ENCODE data around the gene FSTL4. TPM values are rescaled to one million over a fixed set of nuclear protein-coding genes. Genes with fewer than 3 reads are reported as not detected.

FSTL4 gene
- polyA plus RNA-seq, 3 donors, result not detected

DNA sequence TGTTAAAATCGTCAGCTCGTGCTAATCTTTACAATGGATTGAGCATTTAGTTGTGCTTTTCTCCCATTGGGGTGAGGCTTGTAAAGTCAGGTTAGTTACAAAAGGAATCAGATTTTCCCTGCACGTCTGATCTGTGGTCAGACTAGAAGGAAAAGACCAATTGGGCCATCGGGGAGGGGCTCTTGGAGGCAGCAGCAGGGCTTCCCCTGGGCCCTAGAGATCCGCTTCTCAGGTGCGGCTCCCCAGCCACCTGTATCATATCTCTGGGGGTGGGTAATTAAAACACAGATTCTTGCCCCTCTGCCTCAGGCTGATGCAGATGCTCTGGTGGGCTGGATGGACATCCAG is 360.2 kb downstream of the FSTL4 start:
- TF ChIP-seq, protein P1, sequence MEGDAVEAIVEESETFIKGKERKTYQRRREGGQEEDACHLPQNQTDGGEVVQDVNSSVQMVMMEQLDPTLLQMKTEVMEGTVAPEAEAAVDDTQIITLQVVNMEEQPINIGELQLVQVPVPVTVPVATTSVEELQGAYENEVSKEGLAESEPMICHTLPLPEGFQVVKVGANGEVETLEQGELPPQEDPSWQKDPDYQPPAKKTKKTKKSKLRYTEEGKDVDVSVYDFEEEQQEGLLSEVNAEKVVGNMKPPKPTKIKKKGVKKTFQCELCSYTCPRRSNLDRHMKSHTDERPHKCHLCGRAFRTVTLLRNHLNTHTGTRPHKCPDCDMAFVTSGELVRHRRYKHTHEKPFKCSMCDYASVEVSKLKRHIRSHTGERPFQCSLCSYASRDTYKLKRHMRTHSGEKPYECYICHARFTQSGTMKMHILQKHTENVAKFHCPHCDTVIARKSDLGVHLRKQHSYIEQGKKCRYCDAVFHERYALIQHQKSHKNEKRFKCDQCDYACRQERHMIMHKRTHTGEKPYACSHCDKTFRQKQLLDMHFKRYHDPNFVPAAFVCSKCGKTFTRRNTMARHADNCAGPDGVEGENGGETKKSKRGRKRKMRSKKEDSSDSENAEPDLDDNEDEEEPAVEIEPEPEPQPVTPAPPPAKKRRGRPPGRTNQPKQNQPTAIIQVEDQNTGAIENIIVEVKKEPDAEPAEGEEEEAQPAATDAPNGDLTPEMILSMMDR (IDR thresholded peaks at IDR 0.05), result no peak
- H3K4me3 ChIP-seq (replicated peaks in 1 of 3; ENCODE audit: low read depth in 2 of 3, low read length in 3 of 3), result no peak overlapping the region
- Mint-ChIP-seq H3K4me3 (no peak overlapping the region), H3K36me3 (no peaks in the 10 kb centered on the region), H3K27ac (no peak overlapping the region), H3K9me3 (no peaks in the 10 kb centered on the region), H3K27me3 (ENCODE audit: low read depth in 3 of 3) (peaks cover 0 to 11% (median 4%) of the 10 kb centered on the region in 3 donors), H3K4me1 (no peaks in the 10 kb centered on the region)
- no peaks in the 10 kb centered on the region for H3K36me3 ChIP-seq (replicated peaks in 1 of 2; ENCODE audit: control insufficient read depth in 1 of 2, insufficient read depth in 2 of 2, low read length in 2 of 2)
- H3K27me3 ChIP-seq (ENCODE audit: control insufficient read depth in 2 of 2, insufficient read depth in 2 of 2, low read length in 2 of 2), result no peaks in the 10 kb centered on the region
- H3K27ac ChIP-seq (ENCODE audit: low read depth in 1 of 2, low read length in 2 of 2), result no peak overlapping the region
- H4K20me1 ChIP-seq (ENCODE audit: insufficient read depth, low read length), result no peaks in the 10 kb centered on the region
- H3K9ac ChIP-seq (ENCODE audit: insufficient read depth, low read length, poor library complexity, severe bottlenecking), result no peak overlapping the region
- no peaks in the 10 kb centered on the region for H3K9me3 ChIP-seq (replicated peaks in 1 of 2; ENCODE audit: control insufficient read depth in 1 of 2, insufficient read depth in 1 of 2, low read length in 2 of 2)
- no peaks in the 10 kb centered on the region for H3K4me1 ChIP-seq (ENCODE audit: control insufficient read depth in 1 of 2, insufficient read depth in 2 of 2, low read length in 2 of 2)
- no peak overlapping the region for H3K4me2 ChIP-seq (replicated peaks; ENCODE audit: extremely low read depth, low read length, poor library complexity, severe bottlenecking)
- no peak overlapping the region for H2AFZ ChIP-seq (ENCODE audit: insufficient read depth, low read depth, low read length, poor library complexity, severe bottlenecking)
- 100% methylated on average over 2 of the region's 6 CpGs for WGBS (ENCODE audit: insufficient coverage)
- no peak for DNase-seq
- H3K79me2 ChIP-seq (ENCODE audit: insufficient read depth, low read length), result no peaks in the 10 kb centered on the region
- intact Hi-C loops (cut with micrococcal nuclease), result no loop called here

DNA sequence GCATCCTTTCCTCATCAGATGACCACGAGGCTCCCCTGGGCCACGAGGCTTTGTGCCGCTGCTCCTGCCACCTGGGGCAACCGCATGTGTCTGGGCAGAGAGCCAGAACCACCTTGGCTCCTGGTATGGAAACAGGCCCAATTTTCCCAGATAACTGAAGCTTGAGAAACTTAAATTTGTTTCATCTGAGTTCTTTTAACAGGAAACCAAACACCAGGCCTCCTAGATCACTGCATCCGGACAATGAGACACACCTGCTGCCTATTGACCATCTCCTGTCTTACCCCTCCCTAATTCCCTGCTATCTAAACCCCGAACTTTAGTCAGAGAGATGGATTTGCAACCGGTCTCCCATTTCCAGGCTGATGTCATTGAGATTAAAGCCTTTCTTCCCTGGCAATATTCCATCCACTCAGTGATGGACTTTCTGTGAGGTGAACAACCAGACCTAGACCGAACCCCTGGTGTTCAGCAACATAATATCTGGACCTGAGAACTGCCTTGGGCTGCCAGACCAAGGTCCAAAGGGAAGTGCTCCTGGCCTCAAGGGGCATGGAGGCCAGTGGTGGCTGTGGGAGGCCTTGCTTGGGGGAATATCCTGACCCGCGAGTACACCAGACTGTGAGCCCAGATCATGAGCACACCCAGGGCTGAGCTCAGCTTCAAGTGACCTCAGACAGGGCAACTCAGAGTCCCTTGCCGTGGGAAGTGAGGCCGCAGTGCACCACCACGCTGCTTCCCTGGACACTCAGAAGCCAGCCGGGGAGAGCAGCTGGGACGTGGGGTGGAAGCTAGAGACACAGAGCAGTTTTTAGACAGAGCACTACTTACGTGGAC is 360.8 kb downstream of the FSTL4 start:
- no peaks in the 10 kb centered on the region for H3K36me3 Mint-ChIP-seq
- H3K27me3 Mint-ChIP-seq (ENCODE audit: low read depth in 3 of 3), result peaks cover 0 to 13% (median 4%) of the 10 kb centered on the region in 3 donors
- no peak for DNase-seq
- Histone ChIP-seq H3K79me2 (ENCODE audit: insufficient read depth, low read length) (no peaks in the 10 kb centered on the region), H3K27me3 (ENCODE audit: control insufficient read depth in 2 of 2, insufficient read depth in 2 of 2, low read length in 2 of 2) (no peaks in the 10 kb centered on the region), H3K27ac (ENCODE audit: low read depth in 1 of 2, low read length in 2 of 2) (no peak overlapping the region), H3K9me3 (replicated peaks in 1 of 2; ENCODE audit: control insufficient read depth in 1 of 2, insufficient read depth in 1 of 2, low read length in 2 of 2) (no peaks in the 10 kb centered on the region), H3K36me3 (replicated peaks in 1 of 2; ENCODE audit: control insufficient read depth in 1 of 2, insufficient read depth in 2 of 2, low read length in 2 of 2) (no peaks in the 10 kb centered on the region), H3K4me2 (replicated peaks; ENCODE audit: extremely low read depth, low read length, poor library complexity, severe bottlenecking) (no peak overlapping the region), H2AFZ (ENCODE audit: insufficient read depth, low read depth, low read length, poor library complexity, severe bottlenecking) (no peak overlapping the region), H3K9ac (ENCODE audit: insufficient read depth, low read length, poor library complexity, severe bottlenecking) (no peak overlapping the region), H3K4me3 (replicated peaks in 1 of 3; ENCODE audit: low read depth in 2 of 3, low read length in 3 of 3) (no peak overlapping the region), H3K4me1 (ENCODE audit: control insufficient read depth in 1 of 2, insufficient read depth in 2 of 2, low read length in 2 of 2) (no peaks in the 10 kb centered on the region), H4K20me1 (ENCODE audit: insufficient read depth, low read length) (no peaks in the 10 kb centered on the region)
- TF ChIP-seq, protein P1 (IDR thresholded peaks at IDR 0.05), result no peak
- 85% methylated on average over 16 of the region's 16 CpGs for WGBS (ENCODE audit: insufficient coverage)
- H3K4me3 Mint-ChIP-seq, result no peak overlapping the region
- intact Hi-C loops (cut with micrococcal nuclease), result no loop called here
- H3K4me1 Mint-ChIP-seq, result no peaks in the 10 kb centered on the region
- no peaks in the 10 kb centered on the region for H3K9me3 Mint-ChIP-seq
- no peak overlapping the region for H3K27ac Mint-ChIP-seq

Measured in CD14-positive monocyte (primary cell).